Neural cell (in vitro differentiated cells): ENCODE results near the gene HIF1A. TPM values are rescaled to one million over a fixed set of nuclear protein-coding genes. Genes with fewer than 3 reads are reported as not detected.

Source experiments
- H2AFZ ChIP-seq: fragments of 200-600, 300-800 bp; sonication (generic), shearing (Covaris generic); 2 replicates; pipeline ENCODE4 v1.6.0; 2014; ENCODE audit warnings: low read depth, mild to moderate bottlenecking, antibody characterized with exemption, low read length, moderate library complexity
- H3F3A ChIP-seq: fragments of 200-600 bp; shearing (Covaris generic); 2 replicates; pipeline ENCODE4 v1.6.1; 2016; ENCODE audit warnings: mild to moderate bottlenecking, moderate library complexity, mixed read lengths, antibody characterized with exemption, low read length; ENCODE audit not compliant: insufficient read depth, poor library complexity, severe bottlenecking
- H3K27ac ChIP-seq: fragments of 200-600, 300-800 bp; sonication (generic), shearing (Covaris generic); 2 replicates; pipeline ENCODE4 v1.5.1; 2014; ENCODE audit warnings: mild to moderate bottlenecking, low read length, moderate library complexity
- H3K27me3 ChIP-seq: fragments of 300-800, 200-600 bp; sonication (generic), shearing (Covaris generic); 2 replicates; pipeline ENCODE4 v1.6.0; 2014; ENCODE audit warnings: mild to moderate bottlenecking, low read depth, low read length, moderate library complexity; ENCODE audit not compliant: insufficient read depth
- H3K36me3 ChIP-seq: fragments of 300-800, 200-600 bp; sonication (generic), shearing (Covaris generic); 2 replicates; pipeline ENCODE4 v1.5.1; 2014; ENCODE audit warnings: mild to moderate bottlenecking, antibody characterized with exemption, low read length, moderate library complexity; ENCODE audit not compliant: insufficient read depth
- H3K4me2 ChIP-seq: fragments of 300-800, 200-600 bp; sonication (generic), shearing (Covaris generic); 2 replicates; pipeline ENCODE4 v1.6.0; 2014; ENCODE audit warnings: mild to moderate bottlenecking, low read length
- H3K4me3 ChIP-seq: fragments of 300-800, 200-600 bp; sonication (generic), shearing (Covaris generic); 2 replicates; pipeline ENCODE4 v1.5.1; 2014; ENCODE audit warnings: mild to moderate bottlenecking, low read length, moderate library complexity
- H3K79me2 ChIP-seq: fragments of 200-600 bp; shearing (Covaris generic); replicated peaks from 2 replicates; pipeline ENCODE4 v1.6.0; 2014; ENCODE audit warnings: mild to moderate bottlenecking, low read length, moderate library complexity; ENCODE audit not compliant: insufficient read depth
- H3K9ac ChIP-seq: fragments of 300-800, 200-600 bp; sonication (generic), shearing (Covaris generic); 2 replicates; pipeline ENCODE4 v1.6.1; 2016; ENCODE audit warnings: mild to moderate bottlenecking, low read length, mixed read lengths
- H3K9me2 ChIP-seq: fragments of 200-600 bp; shearing (Covaris generic); 2 replicates; pipeline ENCODE4 v1.6.1; 2016; ENCODE audit warnings: mild to moderate bottlenecking, low read length, mixed read lengths; ENCODE audit not compliant: insufficient read depth
- H3K9me3 ChIP-seq: fragments of 200-600, 300-800 bp; sonication (generic), shearing (Covaris generic); 2 replicates; pipeline ENCODE4 v1.6.1; 2016; ENCODE audit warnings: mild to moderate bottlenecking, mixed run types, low read length, moderate library complexity, mixed read lengths
- H4K20me1 ChIP-seq: fragments of 200-600 bp; shearing (Covaris generic); 2 replicates; pipeline ENCODE4 v1.6.1; 2016; ENCODE audit warnings: mild to moderate bottlenecking, mixed run types; ENCODE audit not compliant: insufficient read depth
- EP300 ChIP-seq: fragments of 450-650 bp; conservative IDR thresholded peaks from 2 replicates; pipeline ENCODE4 v1.6.1; 2014; ENCODE audit warnings: antibody characterized with exemption, mild to moderate bottlenecking, moderate library complexity; ENCODE audit not compliant: poor library complexity, severe bottlenecking
- EZH2 ChIP-seq: fragments of 200-600, 300-800 bp; shearing (Covaris generic), sonication (generic); IDR thresholded peaks from 2 replicates; pipeline ENCODE4 v1.6.1; 2014; ENCODE audit warnings: antibody characterized with exemption, low read length, borderline replicate concordance, mild to moderate bottlenecking; ENCODE audit not compliant: insufficient read depth, poor library complexity, severe bottlenecking
- MXI1 ChIP-seq: fragments of 450-650 bp; conservative IDR thresholded peaks from 2 replicates; pipeline ENCODE4 v1.6.1; 2014; ENCODE audit warnings: antibody characterized with exemption, mild to moderate bottlenecking; ENCODE audit not compliant: poor library complexity, severe bottlenecking
- POLR2AphosphoS5 ChIP-seq: IDR thresholded peaks from 2 replicates; pipeline ENCODE4 v1.6.1; 2012
- RAD21 ChIP-seq: fragments of 450-650 bp; conservative IDR thresholded peaks from 2 replicates; pipeline ENCODE4 v1.6.1; 2014; ENCODE audit warnings: antibody characterized with exemption, mild to moderate bottlenecking, moderate library complexity
- REST ChIP-seq: IDR thresholded peaks from 2 replicates; pipeline ENCODE4 v1.6.1; 2012; ENCODE audit warnings: borderline replicate concordance
- SMC3 ChIP-seq: fragments of 450-650 bp; conservative IDR thresholded peaks from 2 replicates; pipeline ENCODE4 v1.6.1; 2014; ENCODE audit warnings: antibody characterized with exemption, mild to moderate bottlenecking, moderate library complexity; ENCODE audit not compliant: poor library complexity
- TAF1 ChIP-seq: IDR thresholded peaks from 2 replicates; pipeline ENCODE4 v1.6.1; 2012; ENCODE audit warnings: low read depth
- polyA plus RNA-seq: library from polyadenylated mRNA; depleted of rRNA; stranded (reverse); fragments of >200 nt; gene quantifications from 2 replicates; pipeline ENCODE4 v1.2.3, GENCODE V29; 2014
- TF ChIP-seq, protein P1 (sequence below): fragments of 450-650 bp; IDR thresholded peaks from 2 replicates; pipeline ENCODE4 v1.5.1; 2014; ENCODE audit warnings: antibody characterized with exemption, mild to moderate bottlenecking, moderate library complexity; ENCODE audit not compliant: poor library complexity, severe bottlenecking

Gene HIF1A
- polyA plus RNA-seq, 1 donor from 2014 or later: 75.0 TPM

GRCh38 chr14:61663312-61663979 is 31.9 kb upstream of the HIF1A start:
- no peaks in the 10 kb centered on the region for H3K9me3 ChIP-seq
- H3K9me2 ChIP-seq: no peaks in the 10 kb centered on the region
- H3K9ac ChIP-seq: no peak overlapping the region
- no peak for TF ChIP-seq EP300
- no peak for TF ChIP-seq EZH2
- no peak for TF ChIP-seq REST
- no peak for TF ChIP-seq TAF1
- TF ChIP-seq RAD21: no peak
- TF ChIP-seq POLR2AphosphoS5: no peak
- H2AFZ ChIP-seq: no peak overlapping the region
- H4K20me1 ChIP-seq: no peaks in the 10 kb centered on the region
- no peaks in the 10 kb centered on the region for H3K36me3 ChIP-seq
- no peaks in the 10 kb centered on the region for H3F3A ChIP-seq
- H3K4me2 ChIP-seq: no peak overlapping the region
- no peaks in the 10 kb centered on the region for H3K79me2 ChIP-seq
- H3K27me3 ChIP-seq: no peaks in the 10 kb centered on the region
- H3K4me3 ChIP-seq: no peak overlapping the region
- H3K27ac ChIP-seq: no peak overlapping the region

- H3K9ac ChIP-seq: no peak overlapping the region
- TF ChIP-seq, protein P1, sequence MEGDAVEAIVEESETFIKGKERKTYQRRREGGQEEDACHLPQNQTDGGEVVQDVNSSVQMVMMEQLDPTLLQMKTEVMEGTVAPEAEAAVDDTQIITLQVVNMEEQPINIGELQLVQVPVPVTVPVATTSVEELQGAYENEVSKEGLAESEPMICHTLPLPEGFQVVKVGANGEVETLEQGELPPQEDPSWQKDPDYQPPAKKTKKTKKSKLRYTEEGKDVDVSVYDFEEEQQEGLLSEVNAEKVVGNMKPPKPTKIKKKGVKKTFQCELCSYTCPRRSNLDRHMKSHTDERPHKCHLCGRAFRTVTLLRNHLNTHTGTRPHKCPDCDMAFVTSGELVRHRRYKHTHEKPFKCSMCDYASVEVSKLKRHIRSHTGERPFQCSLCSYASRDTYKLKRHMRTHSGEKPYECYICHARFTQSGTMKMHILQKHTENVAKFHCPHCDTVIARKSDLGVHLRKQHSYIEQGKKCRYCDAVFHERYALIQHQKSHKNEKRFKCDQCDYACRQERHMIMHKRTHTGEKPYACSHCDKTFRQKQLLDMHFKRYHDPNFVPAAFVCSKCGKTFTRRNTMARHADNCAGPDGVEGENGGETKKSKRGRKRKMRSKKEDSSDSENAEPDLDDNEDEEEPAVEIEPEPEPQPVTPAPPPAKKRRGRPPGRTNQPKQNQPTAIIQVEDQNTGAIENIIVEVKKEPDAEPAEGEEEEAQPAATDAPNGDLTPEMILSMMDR: no peak
- TF ChIP-seq REST: no peak
- TF ChIP-seq POLR2AphosphoS5: no peak
- no peak for TF ChIP-seq TAF1
- TF ChIP-seq SMC3: no peak
- TF ChIP-seq RAD21: no peak
- no peak for TF ChIP-seq EP300
- no peak for TF ChIP-seq EZH2
- no peak for TF ChIP-seq MXI1
- H3K9me3 ChIP-seq: no peaks in the 10 kb centered on the region
- no peak overlapping the region for H2AFZ ChIP-seq
- H3K4me2 ChIP-seq: no peak overlapping the region
- no peaks in the 10 kb centered on the region for H4K20me1 ChIP-seq
- no peaks in the 10 kb centered on the region for H3K79me2 ChIP-seq
- H3K27me3 ChIP-seq: no peaks in the 10 kb centered on the region
- no peak overlapping the region for H3K27ac ChIP-seq
- H3K36me3 ChIP-seq: no peaks in the 10 kb centered on the region
- H3K9me2 ChIP-seq: no peaks in the 10 kb centered on the region
- no peaks in the 10 kb centered on the region for H3F3A ChIP-seq
- no peak overlapping the region for H3K4me3 ChIP-seq
Measured at GRCh38 chr14:61668282-61668681, 27.0 kb upstream of the HIF1A start.
